GM12878 (cell line): ENCODE results near the gene SPG21. TPM values are rescaled to one million over a fixed set of nuclear protein-coding genes. Genes with fewer than 3 reads are reported as not detected.

Experiments
- ATF2 ChIP-seq: IDR thresholded peaks from 2 replicates; pipeline ENCODE4 v1.6.1; 2012; ENCODE audit warnings: low read length, inconsistent platforms
- CHD2 ChIP-seq: IDR thresholded peaks from 2 replicates; pipeline ENCODE4 v1.6.1; 2011; ENCODE audit warnings: low read depth, low read length, improper control_type of control experiment, borderline replicate concordance
- EP300 ChIP-seq, 2 experiments: fragments of 150-350 bp in 1 of 2; IDR thresholded peaks; 2 replicates each; pipeline ENCODE4 v1.6.1; 2011 to 2012; ENCODE audit warnings: low read depth in 2 of 2, low read length in 2 of 2, borderline replicate concordance in 1 of 2, improper control_type of control experiment in 1 of 2, inconsistent platforms in 1 of 2; ENCODE audit not compliant: control insufficient read depth in 1 of 2
- IKZF1 ChIP-seq: fragments of 450-650 bp; conservative IDR thresholded peaks from 2 replicates; pipeline ENCODE4 v1.6.1; 2017; ENCODE audit warnings: antibody characterized with exemption, mild to moderate bottlenecking
- IKZF2 ChIP-seq, 2 experiments: fragments of 450-650 bp; IDR thresholded peaks; 2 replicates each; pipeline ENCODE4 v1.6.1; 2017; ENCODE audit warnings: mild to moderate bottlenecking in 2 of 2, moderate library complexity in 2 of 2
- MLLT1 ChIP-seq: fragments of 450-650 bp; IDR thresholded peaks from 2 replicates; pipeline ENCODE4 v1.6.1; 2016; ENCODE audit warnings: mild to moderate bottlenecking
- NBN ChIP-seq: fragments of 450-650 bp; IDR thresholded peaks from 2 replicates; pipeline ENCODE4 v1.6.1; 2016
- POLR2A ChIP-seq: IDR thresholded peaks from 2 replicates; pipeline ENCODE4 v1.6.1; 2011; ENCODE audit warnings: low read depth, mild to moderate bottlenecking, low read length
- RAD21 ChIP-seq: IDR thresholded peaks from 2 replicates; pipeline ENCODE4 v1.6.1; 2011; ENCODE audit warnings: mild to moderate bottlenecking, low read depth, low read length, moderate library complexity; ENCODE audit not compliant: insufficient read depth
- RCOR1 ChIP-seq: conservative IDR thresholded peaks from 2 replicates; pipeline ENCODE4 v1.6.1; 2012; ENCODE audit warnings: low read depth, low read length, improper control_type of control experiment
- TAF1 ChIP-seq: IDR thresholded peaks from 2 replicates; pipeline ENCODE4 v1.6.1; 2011; ENCODE audit warnings: mild to moderate bottlenecking, low read depth, low read length, borderline replicate concordance
- TCF3 ChIP-seq: IDR thresholded peaks from 2 replicates; pipeline ENCODE4 v1.6.1; 2012; ENCODE audit warnings: low read depth, mild to moderate bottlenecking, low read length, borderline replicate concordance; ENCODE audit not compliant: insufficient read depth
- ZNF687 ChIP-seq: fragments of 450-650 bp; IDR thresholded peaks from 2 replicates; pipeline ENCODE4 v1.6.1; 2017; ENCODE audit warnings: mild to moderate bottlenecking, moderate library complexity
- ZZZ3 ChIP-seq: IDR thresholded peaks from 2 replicates; pipeline ENCODE4 v1.6.1; 2011; ENCODE audit warnings: low read depth; ENCODE audit not compliant: control insufficient read depth, insufficient read length
- polyA plus RNA-seq, 11 experiments: library from polyadenylated mRNA; depleted of rRNA in 4 of 11; unstranded in 6 of 11; stranded (reverse) in 5 of 11; fragments of >200 nt; fragmentation: Nextera tagmentation in 4 of 11; fragmentation: Illumina TruSeq in 1 of 11; extraction: Ambion mirVana in 4 of 11; extraction: Trizol in 1 of 11; gene quantifications; 1 replicate in 1 of 11; 2 replicates in 10 of 11; pipeline versions ENCODE4 v1.2.1 to v1.2.3, GENCODE V29; 2011 to 2016; ENCODE audit warnings: inconsistent platforms in 2 of 11, missing spikeins in 2 of 11, low read depth in 1 of 11
- total RNA-seq, 4 experiments: library from RNA; depleted of rRNA in 3 of 4; stranded (reverse); fragments of >200 nt in 3 of 4; fragmentation: Illumina TruSeq in 1 of 4; extraction: Trizol in 1 of 4; gene quantifications; 2 replicates each; pipeline versions ENCODE4 v1.2.1 to v1.2.3, GENCODE V29; 2013 to 2021
- TF ChIP-seq, protein P1 (sequence below): fragments of 450-650 bp; IDR thresholded peaks from 2 replicates; pipeline ENCODE4 v1.6.1; 2017; ENCODE audit warnings: low read depth, mild to moderate bottlenecking, moderate library complexity
- TF ChIP-seq, protein P2 (sequence below): fragments of 150-350 bp; IDR thresholded peaks from 2 replicates; pipeline ENCODE4 v1.6.1; 2016; ENCODE audit warnings: low read depth, low read length

Gene SPG21
- total and polyA plus RNA-seq, 10 of the 15 experiments (the other 5 are each of a cell fraction or from before 2014, with no cell fraction given): 25.5 to 116 (median 68.0) TPM

DNA sequence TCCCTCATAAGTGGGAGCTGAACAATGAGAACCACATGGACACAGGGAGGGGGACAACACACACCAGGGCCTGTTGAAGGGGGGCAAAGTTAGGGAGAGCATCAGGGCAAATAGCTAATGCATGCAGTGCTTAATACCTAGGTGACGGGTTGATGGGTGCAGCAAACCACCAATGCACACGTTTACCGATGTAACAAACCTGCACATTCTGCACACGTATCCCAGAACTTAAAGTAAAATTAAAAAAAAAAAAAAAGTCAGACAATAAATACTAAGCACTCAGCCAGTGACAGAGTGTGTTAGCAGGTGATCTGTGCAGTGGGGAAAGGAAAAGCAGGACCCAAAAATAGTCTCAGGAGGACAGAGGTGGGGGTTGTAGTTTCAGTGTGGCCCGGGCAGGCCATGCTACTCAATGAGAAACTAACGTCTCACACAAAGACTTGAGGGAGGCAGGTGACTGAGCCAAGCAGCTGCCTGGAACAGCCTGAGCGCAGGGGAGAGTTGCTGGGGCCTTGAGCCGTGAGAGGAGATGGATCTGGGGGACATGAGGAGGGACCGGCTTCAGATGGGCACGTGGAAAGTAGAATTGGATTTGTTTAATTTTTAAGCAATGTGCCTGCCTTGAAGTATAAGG is 59.6 kb downstream of the SPG21 start (continued):
- TF ChIP-seq EP300 (IDR thresholded peaks at IDR 0.05; ENCODE audit: borderline replicate concordance in 1 of 2, control insufficient read depth in 1 of 2, low read depth in 2 of 2, low read length in 2 of 2): 0 out of 4 replicates have a peak, but pooled peaks of 1 of the 2 experiments have one; percentile 17
- no peak for TF ChIP-seq RCOR1
- TF ChIP-seq POLR2A: 0 out of 2 replicates have a peak, but pooled peaks have one; percentile 27
- TF ChIP-seq NBN: peak; percentile 62; the same call in 1 of the 2 replicates
- TF ChIP-seq ZZZ3: no peak
- 0 out of 2 replicates have a peak, but pooled peaks have one; percentile 34 for TF ChIP-seq TAF1
- TF ChIP-seq IKZF2 (IDR thresholded peaks at IDR 0.05): peak; percentile 43 to 64; a peak in 1 of 4 replicates
- TF ChIP-seq ATF2: no peak
- peak; percentile 50; the same call in 1 of the 2 replicates for TF ChIP-seq IKZF1
- TF ChIP-seq, protein P1, sequence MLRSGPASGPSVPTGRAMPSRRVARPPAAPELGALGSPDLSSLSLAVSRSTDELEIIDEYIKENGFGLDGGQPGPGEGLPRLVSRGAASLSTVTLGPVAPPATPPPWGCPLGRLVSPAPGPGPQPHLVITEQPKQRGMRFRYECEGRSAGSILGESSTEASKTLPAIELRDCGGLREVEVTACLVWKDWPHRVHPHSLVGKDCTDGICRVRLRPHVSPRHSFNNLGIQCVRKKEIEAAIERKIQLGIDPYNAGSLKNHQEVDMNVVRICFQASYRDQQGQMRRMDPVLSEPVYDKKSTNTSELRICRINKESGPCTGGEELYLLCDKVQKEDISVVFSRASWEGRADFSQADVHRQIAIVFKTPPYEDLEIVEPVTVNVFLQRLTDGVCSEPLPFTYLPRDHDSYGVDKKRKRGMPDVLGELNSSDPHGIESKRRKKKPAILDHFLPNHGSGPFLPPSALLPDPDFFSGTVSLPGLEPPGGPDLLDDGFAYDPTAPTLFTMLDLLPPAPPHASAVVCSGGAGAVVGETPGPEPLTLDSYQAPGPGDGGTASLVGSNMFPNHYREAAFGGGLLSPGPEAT: peak; percentile 61; the same call in 1 of the 2 replicates
- peak; percentile 84 for TF ChIP-seq ZNF687
- TF ChIP-seq RAD21: peak; percentile 20; the same call in 1 of the 2 replicates
- 0 out of 2 replicates have a peak, but pooled peaks have one; percentile 37 for TF ChIP-seq TCF3
- TF ChIP-seq MLLT1: peak; percentile 98
- 0 out of 2 replicates have a peak, but pooled peaks have one; percentile 47 for TF ChIP-seq CHD2
- TF ChIP-seq, protein P2, sequence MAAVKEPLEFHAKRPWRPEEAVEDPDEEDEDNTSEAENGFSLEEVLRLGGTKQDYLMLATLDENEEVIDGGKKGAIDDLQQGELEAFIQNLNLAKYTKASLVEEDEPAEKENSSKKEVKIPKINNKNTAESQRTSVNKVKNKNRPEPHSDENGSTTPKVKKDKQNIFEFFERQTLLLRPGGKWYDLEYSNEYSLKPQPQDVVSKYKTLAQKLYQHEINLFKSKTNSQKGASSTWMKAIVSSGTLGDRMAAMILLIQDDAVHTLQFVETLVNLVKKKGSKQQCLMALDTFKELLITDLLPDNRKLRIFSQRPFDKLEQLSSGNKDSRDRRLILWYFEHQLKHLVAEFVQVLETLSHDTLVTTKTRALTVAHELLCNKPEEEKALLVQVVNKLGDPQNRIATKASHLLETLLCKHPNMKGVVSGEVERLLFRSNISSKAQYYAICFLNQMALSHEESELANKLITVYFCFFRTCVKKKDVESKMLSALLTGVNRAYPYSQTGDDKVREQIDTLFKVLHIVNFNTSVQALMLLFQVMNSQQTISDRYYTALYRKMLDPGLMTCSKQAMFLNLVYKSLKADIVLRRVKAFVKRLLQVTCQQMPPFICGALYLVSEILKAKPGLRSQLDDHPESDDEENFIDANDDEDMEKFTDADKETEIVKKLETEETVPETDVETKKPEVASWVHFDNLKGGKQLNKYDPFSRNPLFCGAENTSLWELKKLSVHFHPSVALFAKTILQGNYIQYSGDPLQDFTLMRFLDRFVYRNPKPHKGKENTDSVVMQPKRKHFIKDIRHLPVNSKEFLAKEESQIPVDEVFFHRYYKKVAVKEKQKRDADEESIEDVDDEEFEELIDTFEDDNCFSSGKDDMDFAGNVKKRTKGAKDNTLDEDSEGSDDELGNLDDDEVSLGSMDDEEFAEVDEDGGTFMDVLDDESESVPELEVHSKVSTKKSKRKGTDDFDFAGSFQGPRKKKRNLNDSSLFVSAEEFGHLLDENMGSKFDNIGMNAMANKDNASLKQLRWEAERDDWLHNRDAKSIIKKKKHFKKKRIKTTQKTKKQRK: no peak
